Neural crest cell (in vitro differentiated cells): ENCODE data around the gene ZNF771. TPM values are rescaled to one million over a fixed set of nuclear protein-coding genes. Genes with fewer than 3 reads are reported as not detected.

Experiments
- DNase-seq: peaks from one replicate; pipeline ENCODE4 v3.0.0; 2021; ENCODE audit warnings: low read depth, mixed read lengths, low spot score
- H3K27ac Mint-ChIP-seq: one replicate; pipeline ENCODE4 v1.8.0; 2021; ENCODE audit warnings: mild to moderate bottlenecking, mixed read lengths; ENCODE audit not compliant: unreplicated experiment
- H3K27me3 Mint-ChIP-seq: 2 replicates; pipeline ENCODE4 v1.8.0; 2021; ENCODE audit warnings: low read depth, mild to moderate bottlenecking, mixed read lengths
- H3K36me3 Mint-ChIP-seq: 2 replicates; pipeline ENCODE4 v1.8.0; 2021; ENCODE audit warnings: low read depth, mild to moderate bottlenecking, mixed read lengths
- H3K4me1 Mint-ChIP-seq: 2 replicates; pipeline ENCODE4 v1.8.0; 2021; ENCODE audit warnings: mixed read lengths
- H3K4me3 Mint-ChIP-seq: one replicate; pipeline ENCODE4 v1.8.0; 2021; ENCODE audit warnings: mild to moderate bottlenecking, mixed read lengths
- H3K9me3 Mint-ChIP-seq: 2 replicates; pipeline ENCODE4 v1.8.0; 2021; ENCODE audit warnings: mixed read lengths
- total RNA-seq: library from RNA; stranded (reverse); gene quantifications from 2 replicates; pipeline ENCODE4 v1.2.1, GENCODE V29; 2021
- TF ChIP-seq, protein P1 (sequence below): fragments of 200-600 bp; sonication (generic); conservative IDR thresholded peaks from 2 replicates; pipeline ENCODE4 v1.5.0; 2021; ENCODE audit warnings: antibody characterized with exemption, mild to moderate bottlenecking

Gene ZNF771
- total RNA-seq, 1 donor from 2014 or later, result 18.9 TPM

DNA sequence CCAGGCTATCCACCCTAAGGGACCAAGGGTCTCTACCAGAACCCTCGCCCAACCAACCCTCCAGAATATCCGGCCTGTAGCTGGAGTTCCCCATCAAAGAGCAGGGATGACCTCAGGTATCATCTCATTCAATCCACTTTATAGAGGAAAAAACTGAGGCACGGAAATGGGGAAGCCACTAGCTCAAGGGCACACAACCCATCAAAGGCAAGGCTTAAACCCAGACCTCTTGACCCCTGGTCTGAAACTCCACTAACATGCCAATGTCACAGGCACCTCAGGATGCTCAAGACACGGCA is 38.7 kb upstream of the ZNF771 start:
- no peaks in the 10 kb centered on the region for H3K27me3 Mint-ChIP-seq

GRCh38 chr16:30369091-30369937 is 38.1 kb upstream of the ZNF771 start:
- H3K4me3 Mint-ChIP-seq, result peak overlapping the region; percentile 93
- peaks cover 55% of the 10 kb centered on the region for H3K4me1 Mint-ChIP-seq
- no peaks in the 10 kb centered on the region for H3K27me3 Mint-ChIP-seq
- DNase-seq, result peak; percentile 26
- no peaks in the 10 kb centered on the region for H3K9me3 Mint-ChIP-seq
- no peak overlapping the region for H3K27ac Mint-ChIP-seq
- no peaks in the 10 kb centered on the region for H3K36me3 Mint-ChIP-seq
- TF ChIP-seq, protein P1, sequence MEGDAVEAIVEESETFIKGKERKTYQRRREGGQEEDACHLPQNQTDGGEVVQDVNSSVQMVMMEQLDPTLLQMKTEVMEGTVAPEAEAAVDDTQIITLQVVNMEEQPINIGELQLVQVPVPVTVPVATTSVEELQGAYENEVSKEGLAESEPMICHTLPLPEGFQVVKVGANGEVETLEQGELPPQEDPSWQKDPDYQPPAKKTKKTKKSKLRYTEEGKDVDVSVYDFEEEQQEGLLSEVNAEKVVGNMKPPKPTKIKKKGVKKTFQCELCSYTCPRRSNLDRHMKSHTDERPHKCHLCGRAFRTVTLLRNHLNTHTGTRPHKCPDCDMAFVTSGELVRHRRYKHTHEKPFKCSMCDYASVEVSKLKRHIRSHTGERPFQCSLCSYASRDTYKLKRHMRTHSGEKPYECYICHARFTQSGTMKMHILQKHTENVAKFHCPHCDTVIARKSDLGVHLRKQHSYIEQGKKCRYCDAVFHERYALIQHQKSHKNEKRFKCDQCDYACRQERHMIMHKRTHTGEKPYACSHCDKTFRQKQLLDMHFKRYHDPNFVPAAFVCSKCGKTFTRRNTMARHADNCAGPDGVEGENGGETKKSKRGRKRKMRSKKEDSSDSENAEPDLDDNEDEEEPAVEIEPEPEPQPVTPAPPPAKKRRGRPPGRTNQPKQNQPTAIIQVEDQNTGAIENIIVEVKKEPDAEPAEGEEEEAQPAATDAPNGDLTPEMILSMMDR, result no peak

More for the DNA sequence above, 38.7 kb upstream of the ZNF771 start:
- Mint-ChIP-seq H3K9me3 (no peaks in the 10 kb centered on the region), H3K27ac (no peak overlapping the region), H3K4me1 (peaks cover 55% of the 10 kb centered on the region), H3K4me3 (peak overlapping the region; percentile 93), H3K36me3 (no peaks in the 10 kb centered on the region)
- TF ChIP-seq, protein P1, result no peak
- no peak for DNase-seq

DNA sequence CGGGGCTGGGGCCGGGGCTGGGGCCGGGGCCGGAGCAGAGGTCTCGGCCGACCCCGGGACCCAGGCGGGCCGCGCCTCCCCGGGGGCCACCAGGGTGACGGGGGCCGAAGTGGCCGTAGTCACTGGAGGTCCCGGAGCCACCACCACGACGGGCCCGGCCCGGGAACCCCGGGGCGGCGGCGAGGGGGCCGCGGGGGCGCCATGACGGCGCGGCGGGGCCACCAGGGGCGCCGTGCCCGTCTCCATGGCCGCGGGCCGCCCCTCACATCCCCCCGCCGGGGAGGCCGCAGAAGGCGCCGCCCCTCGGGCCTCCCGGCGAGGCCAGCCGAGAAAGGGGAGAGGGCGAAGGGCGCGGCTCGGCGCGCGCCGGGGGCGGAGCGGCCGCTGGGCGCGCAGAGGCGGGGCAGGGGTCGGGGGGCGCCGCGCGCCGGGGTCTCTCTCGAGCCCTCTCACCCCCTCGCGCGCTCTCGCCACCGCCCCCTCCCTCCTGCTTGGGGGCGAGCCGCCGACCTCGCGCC is 37.4 kb upstream of the ZNF771 start:
- Mint-ChIP-seq H3K27me3 (no peaks in the 10 kb centered on the region), H3K27ac (no peak overlapping the region), H3K36me3 (no peaks in the 10 kb centered on the region), H3K9me3 (no peaks in the 10 kb centered on the region), H3K4me1 (peaks cover 55% of the 10 kb centered on the region), H3K4me3 (peak overlapping the region; percentile 89)
- TF ChIP-seq, protein P1, result peak; percentile 38
- DNase-seq, result no peak

DNA sequence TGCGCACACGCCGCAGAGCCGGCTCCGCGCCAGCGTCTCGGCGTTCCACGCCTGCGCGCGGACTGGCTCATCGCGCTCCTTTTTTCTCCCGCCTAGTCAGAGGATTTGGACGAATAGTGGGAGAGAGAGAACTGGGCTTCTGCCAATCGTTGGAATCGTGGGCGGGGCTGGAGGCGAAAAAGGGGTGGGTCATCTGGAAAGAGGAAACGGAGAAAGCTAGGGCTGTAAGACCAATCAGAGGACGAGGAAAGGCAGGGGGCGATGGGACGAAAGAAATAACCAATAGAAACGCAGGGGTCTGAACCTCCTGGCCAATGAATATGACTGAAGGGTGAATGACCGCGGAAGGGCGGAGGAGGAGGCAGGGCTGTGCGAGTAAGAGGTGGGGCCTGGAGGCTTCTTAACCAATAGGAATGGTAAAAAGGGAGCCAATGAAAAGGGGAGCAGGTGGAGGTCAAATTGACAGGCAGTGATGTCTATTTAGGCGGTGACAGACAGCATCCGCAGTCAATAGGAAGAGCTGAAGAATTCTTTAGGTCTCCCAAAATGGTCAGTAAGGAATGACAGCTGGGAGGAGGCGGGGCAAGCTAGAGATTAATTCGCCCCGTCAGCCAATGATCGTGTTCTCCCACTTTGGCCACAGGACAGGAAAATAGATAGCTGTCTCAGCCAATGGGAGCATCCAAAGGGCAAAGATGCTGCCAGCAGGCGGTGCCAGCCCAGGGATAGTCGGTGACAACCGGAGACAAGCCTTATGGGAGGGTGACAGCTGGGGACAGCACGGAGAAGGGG is 36.8 kb upstream of the ZNF771 start, which contains the start of gene TBC1D10B:
Gene TBC1D10B, minus strand, starts transcription at position 39 of the 792 bp plus-strand sequence. CDS start 311 bp downstream, outside the sequence.
- Mint-ChIP-seq H3K27ac (peak within 1 kb of the TSS; percentile 89), H3K27me3 (no peaks in the 10 kb centered on the region), H3K4me1 (peaks cover 50% of the 10 kb centered on the region), H3K4me3 (peak within 1 kb of the TSS; percentile 93), H3K36me3 (no peaks in the 10 kb centered on the region), H3K9me3 (no peaks in the 10 kb centered on the region)
- TF ChIP-seq, protein P1, result peak; percentile 46
- peak; percentile 97 for DNase-seq

GRCh38 chr16:30371248-30371816 is 36.1 kb upstream of the ZNF771 start:
- H3K4me1 Mint-ChIP-seq, result peaks cover 48% of the 10 kb centered on the region
- no peaks in the 10 kb centered on the region for H3K9me3 Mint-ChIP-seq

More at GRCh38 chr16:30371248-30371816, 36.1 kb upstream of the ZNF771 start:
- TF ChIP-seq, protein P1, result peak; percentile 8
- DNase-seq, result no peak
- Mint-ChIP-seq H3K27ac (peak overlapping the region; percentile 89), H3K27me3 (no peaks in the 10 kb centered on the region), H3K36me3 (no peaks in the 10 kb centered on the region), H3K4me3 (peak overlapping the region; percentile 89)
